Measurements from ENCODE around the gene GOLGA5.

Gene GOLGA5

GRCh38 chr14:92884410-92884809 is 90.3 kb downstream of the GOLGA5 start:
- Histone ChIP-seq H3K36me3 (ENCODE audit: control insufficient read depth, insufficient read depth, low read length) (no peaks in the 10 kb centered on the region), H3K4me3 (replicated peaks; ENCODE audit: low read depth, low read length) (no peak overlapping the region), H3K27me3 (replicated peaks; ENCODE audit: control insufficient read depth, insufficient read depth, low read length) (no peaks in the 10 kb centered on the region; the same call in 1 of the 2 replicates)
- no peak for DNase-seq (ENCODE audit: extremely low read depth, insufficient read length)
- no peak for TF ChIP-seq CTCF (IDR thresholded peaks at IDR 0.05; ENCODE audit: insufficient read depth, low read length, poor library complexity, severe bottlenecking)

GRCh38 chr14:92885279-92886061 is 91.4 kb downstream of the GOLGA5 start:
- no peaks in the 10 kb centered on the region; the same call in 1 of the 2 replicates for H3K27me3 ChIP-seq (replicated peaks; ENCODE audit: control insufficient read depth, insufficient read depth, low read length)
- no peak for DNase-seq (ENCODE audit: extremely low read depth, insufficient read length)
- H3K36me3 ChIP-seq (ENCODE audit: control insufficient read depth, insufficient read depth, low read length), result no peaks in the 10 kb centered on the region
- TF ChIP-seq CTCF (IDR thresholded peaks at IDR 0.05; ENCODE audit: insufficient read depth, low read length, poor library complexity, severe bottlenecking), result no peak
- no peak overlapping the region for H3K4me3 ChIP-seq (replicated peaks; ENCODE audit: low read depth, low read length)

- H3K36me3 ChIP-seq (ENCODE audit: control insufficient read depth, insufficient read depth, low read length), result no peaks in the 10 kb centered on the region
- no peak for DNase-seq (ENCODE audit: extremely low read depth, insufficient read length)
- no peak for TF ChIP-seq CTCF (IDR thresholded peaks at IDR 0.05; ENCODE audit: insufficient read depth, low read length, poor library complexity, severe bottlenecking)
- H3K4me3 ChIP-seq (replicated peaks; ENCODE audit: low read depth, low read length), result no peak overlapping the region
- H3K27me3 ChIP-seq (replicated peaks; ENCODE audit: control insufficient read depth, insufficient read depth, low read length), result no peaks in the 10 kb centered on the region; the same call in 1 of the 2 replicates
These were observed 92.2 kb downstream of the GOLGA5 start for GRCh38 chr14:92886337-92886736.

GRCh38 chr14:92887157-92887556 is 93.1 kb downstream of the GOLGA5 start:
- H3K36me3 ChIP-seq (ENCODE audit: control insufficient read depth, insufficient read depth, low read length), result no peaks in the 10 kb centered on the region

GRCh38 chr14:92888896-92889295 is 94.8 kb downstream of the GOLGA5 start:
- Histone ChIP-seq H3K27me3 (replicated peaks; ENCODE audit: control insufficient read depth, insufficient read depth, low read length) (no peaks in the 10 kb centered on the region; the same call in 1 of the 2 replicates), H3K36me3 (ENCODE audit: control insufficient read depth, insufficient read depth, low read length) (no peaks in the 10 kb centered on the region), H3K4me3 (replicated peaks; ENCODE audit: low read depth, low read length) (no peak overlapping the region)
- no peak for DNase-seq (ENCODE audit: extremely low read depth, insufficient read length)
- no peak for TF ChIP-seq CTCF (IDR thresholded peaks at IDR 0.05; ENCODE audit: insufficient read depth, low read length, poor library complexity, severe bottlenecking)

More at GRCh38 chr14:92887157-92887556, 93.1 kb downstream of the GOLGA5 start:
- H3K4me3 ChIP-seq (replicated peaks; ENCODE audit: low read depth, low read length), result no peak overlapping the region
- no peaks in the 10 kb centered on the region; the same call in 1 of the 2 replicates for H3K27me3 ChIP-seq (replicated peaks; ENCODE audit: control insufficient read depth, insufficient read depth, low read length)
- no peak for TF ChIP-seq CTCF (IDR thresholded peaks at IDR 0.05; ENCODE audit: insufficient read depth, low read length, poor library complexity, severe bottlenecking)
- DNase-seq (ENCODE audit: extremely low read depth, insufficient read length), result no peak
